ENCODE results near the gene ATPAF2. TPM values are rescaled to one million over a fixed set of nuclear protein-coding genes. Genes with fewer than 3 reads are reported as not detected.
"Not testable (repeated sequence)": the region's sequence is repeated elsewhere in the genome, so short reads cannot be mapped to it uniquely, and the experiment has no call there.

The ATPAF2 gene
- total RNA-seq, 3 donors from 2014 or later (not counting 1 experiment from before 2014, with no cell fraction given) = 31.4 to 43.4 (median 41.5) TPM

- Histone ChIP-seq H3K4me3 (ENCODE audit: low read length) (no peak overlapping the region), H3K36me3 (ENCODE audit: control insufficient read depth, insufficient read depth, low read length) (no peaks in the 10 kb centered on the region), H3K27me3 (ENCODE audit: control insufficient read depth, insufficient read depth, low read length) (no peaks in the 10 kb centered on the region), H3K9me3 (ENCODE audit: control insufficient read depth, insufficient read depth, low read length) (no peaks in the 10 kb centered on the region), H3K27ac (ENCODE audit: low read length) (no peak overlapping the region), H3K4me1 (ENCODE audit: control insufficient read depth, insufficient read depth, low read length) (no peaks in the 10 kb centered on the region)
- TF ChIP-seq CTCF (IDR thresholded peaks at IDR 0.05) = no peak
- no peaks in the 10 kb centered on the region for H3K27me3 Mint-ChIP-seq (ENCODE audit: low read depth in 2 of 2)
- DNase-seq (no peak), ATAC-seq (no peak)
- H3K27ac Mint-ChIP-seq = no peak overlapping the region
- intact Hi-C loops (cut with micrococcal nuclease) = no loop called here
- no peak overlapping the region for H3K4me3 Mint-ChIP-seq
- no peaks in the 10 kb centered on the region for H3K36me3 Mint-ChIP-seq
- H3K4me1 Mint-ChIP-seq = no peaks in the 10 kb centered on the region
- no peaks in the 10 kb centered on the region for H3K9me3 Mint-ChIP-seq
- 95% methylated on average over 9 of the region's 9 CpGs for WGBS (ENCODE audit: insufficient coverage)
These were observed 39.5 kb downstream of the ATPAF2 start for GRCh38 chr17:17999364-18000029.

- Histone ChIP-seq H3K4me3 (ENCODE audit: low read length) (no peak overlapping the region), H3K4me1 (ENCODE audit: control insufficient read depth, insufficient read depth, low read length) (no peaks in the 10 kb centered on the region), H3K27ac (ENCODE audit: low read length) (no peak overlapping the region), H3K27me3 (ENCODE audit: control insufficient read depth, insufficient read depth, low read length) (no peaks in the 10 kb centered on the region), H3K9me3 (ENCODE audit: control insufficient read depth, insufficient read depth, low read length) (no peaks in the 10 kb centered on the region), H3K36me3 (ENCODE audit: control insufficient read depth, insufficient read depth, low read length) (no peaks in the 10 kb centered on the region)
- no peaks in the 10 kb centered on the region for H3K4me1 Mint-ChIP-seq
- no peak overlapping the region for H3K4me3 Mint-ChIP-seq
- H3K36me3 Mint-ChIP-seq = no peaks in the 10 kb centered on the region
- intact Hi-C loops (cut with micrococcal nuclease) = no loop called here
- ATAC-seq (no peak), DNase-seq (no peak)
- no peaks in the 10 kb centered on the region for H3K9me3 Mint-ChIP-seq
- H3K27ac Mint-ChIP-seq = no peak overlapping the region
- no peaks in the 10 kb centered on the region for H3K27me3 Mint-ChIP-seq (ENCODE audit: low read depth in 2 of 2)
- 95% methylated on average over 8 of the region's 8 CpGs for WGBS (ENCODE audit: insufficient coverage)
- TF ChIP-seq CTCF (IDR thresholded peaks at IDR 0.05) = no peak
These were observed 40.0 kb downstream of the ATPAF2 start for GRCh38 chr17:17998934-17999333.

- ATAC-seq; intact Hi-C loops (cut with micrococcal nuclease); H3K4me3 ChIP-seq (ENCODE audit: low read length); H3K36me3 ChIP-seq (ENCODE audit: control insufficient read depth, insufficient read depth, low read length); H3K9me3 Mint-ChIP-seq; H3K27me3 ChIP-seq (ENCODE audit: control insufficient read depth, insufficient read depth, low read length); H3K4me1 Mint-ChIP-seq; H3K27ac Mint-ChIP-seq; H3K4me3 Mint-ChIP-seq; H3K36me3 Mint-ChIP-seq; H3K27me3 Mint-ChIP-seq (ENCODE audit: low read depth in 2 of 2); H3K9me3 ChIP-seq (ENCODE audit: control insufficient read depth, insufficient read depth, low read length); DNase-seq; H3K27ac ChIP-seq (ENCODE audit: low read length); H3K4me1 ChIP-seq (ENCODE audit: control insufficient read depth, insufficient read depth, low read length): not testable (repeated sequence)
- 96% methylated on average over 8 of the region's 8 CpGs for WGBS (ENCODE audit: insufficient coverage)
These were observed 43.1 kb downstream of the ATPAF2 start for GRCh38 chr17:17995887-17996286.

GRCh38 chr17:17994271-17995069 is 44.5 kb downstream of the ATPAF2 start:
- 71% methylated on average over 18 of the region's 18 CpGs for WGBS (ENCODE audit: insufficient coverage)
- no peaks in the 10 kb centered on the region for H3K4me1 ChIP-seq (ENCODE audit: control insufficient read depth, insufficient read depth, low read length)
- DNase-seq (peak in 1 of 2 donors; percentile 46), ATAC-seq (no peak)
- no peaks in the 10 kb centered on the region for H3K36me3 ChIP-seq (ENCODE audit: control insufficient read depth, insufficient read depth, low read length)
- H3K9me3 Mint-ChIP-seq = no peaks in the 10 kb centered on the region
- no peaks in the 10 kb centered on the region for H3K27me3 Mint-ChIP-seq (ENCODE audit: low read depth in 2 of 2)
- no peak overlapping the region for H3K4me3 Mint-ChIP-seq
- H3K36me3 Mint-ChIP-seq = no peaks in the 10 kb centered on the region
- H3K27ac Mint-ChIP-seq = peak overlapping the region in 1 of 2 donors; percentile 14
- no peaks in the 10 kb centered on the region for H3K9me3 ChIP-seq (ENCODE audit: control insufficient read depth, insufficient read depth, low read length)
- no peak for TF ChIP-seq CTCF (IDR thresholded peaks at IDR 0.05)
- no peak overlapping the region for H3K4me3 ChIP-seq (ENCODE audit: low read length)
- no peaks in the 10 kb centered on the region for H3K4me1 Mint-ChIP-seq
- H3K27me3 ChIP-seq (ENCODE audit: control insufficient read depth, insufficient read depth, low read length) = no peaks in the 10 kb centered on the region
- H3K27ac ChIP-seq (ENCODE audit: low read length) = no peak overlapping the region
- intact Hi-C loops (cut with micrococcal nuclease) = no loop called here

Data from natural killer cell (primary cell).